ENCODE results near the gene TOR1B.
"Not testable (repeated sequence)": the region's sequence is repeated elsewhere in the genome, so short reads cannot be mapped to it uniquely, and the experiment has no call there.

TOR1B gene

DNA sequence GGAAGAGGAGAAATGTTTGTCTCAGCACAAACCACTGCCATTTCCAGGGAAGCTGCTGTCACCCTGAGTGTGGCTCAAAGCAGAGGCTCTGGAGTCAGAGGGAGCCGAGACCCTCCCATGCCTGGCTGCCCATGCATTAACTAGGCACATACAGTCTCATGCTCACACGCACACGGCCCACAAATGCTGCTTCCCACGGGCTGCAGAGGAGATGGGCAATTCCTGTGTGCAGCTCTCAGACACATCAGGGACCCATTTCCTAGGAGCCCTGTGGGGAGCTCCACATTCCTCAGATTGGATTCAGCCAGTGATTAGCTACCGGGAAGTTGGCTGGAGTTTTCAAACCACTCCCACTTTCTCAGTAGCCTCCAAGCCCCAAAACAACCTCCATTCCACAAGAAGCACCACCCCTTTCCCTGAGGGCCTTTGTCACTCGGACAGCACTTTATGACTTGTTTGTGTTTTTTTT lies 41.0 kb upstream of the TOR1B start:
- H3K4me2 ChIP-seq (ENCODE audit: low read length): no peak overlapping the region
- H3K4me3 ChIP-seq (ENCODE audit: low read length): no peak overlapping the region

DNA sequence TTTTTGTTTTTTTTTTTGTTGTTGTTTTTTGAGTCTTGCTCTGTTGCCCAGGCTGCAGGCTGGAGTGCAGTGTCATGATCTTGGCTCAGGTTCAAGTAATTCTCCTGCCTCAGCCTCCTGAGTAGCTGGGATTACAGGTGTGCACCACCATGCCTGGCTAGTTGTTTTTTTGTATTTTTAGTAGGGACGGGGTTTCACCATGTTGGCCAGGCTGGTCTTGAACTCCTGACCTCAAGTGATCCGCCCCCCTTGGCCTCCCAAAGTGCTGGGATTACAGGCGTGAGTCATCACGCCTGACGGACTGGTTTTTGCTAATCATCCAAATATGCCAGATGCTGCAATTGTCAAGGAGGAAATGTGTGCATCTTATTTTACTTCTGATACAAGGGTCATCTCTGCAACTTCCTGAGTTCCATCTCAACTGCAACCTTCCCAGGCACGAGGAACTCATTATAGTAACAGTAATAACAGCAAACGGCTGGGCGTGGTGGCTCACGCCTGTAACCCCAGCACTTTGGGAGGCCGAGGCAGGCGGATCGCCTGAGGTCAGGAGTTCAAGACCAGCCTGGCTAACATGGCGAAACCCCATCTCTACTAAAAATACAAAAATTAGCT lies 40.5 kb upstream of the TOR1B start:
- not testable (repeated sequence) for H3K27ac ChIP-seq (ENCODE audit: low read length); H3K4me1 ChIP-seq (ENCODE audit: low read length); H3K79me2 ChIP-seq (ENCODE audit: low read length); H2AFZ ChIP-seq (ENCODE audit: low read depth, low read length); H4K20me1 ChIP-seq (ENCODE audit: insufficient read depth, low read length); H3K4me2 ChIP-seq (ENCODE audit: low read length); H3K9me3 ChIP-seq (ENCODE audit: insufficient read depth, low read length); H3K9ac ChIP-seq (ENCODE audit: low read length); H3K36me3 ChIP-seq (replicated peaks; ENCODE audit: low read depth, low read length); H3K4me3 ChIP-seq (ENCODE audit: low read length)
- peaks cover 12% of the 10 kb centered on the region for H3K27me3 ChIP-seq (ENCODE audit: low read depth, low read length)

More for the DNA sequence above, 41.0 kb upstream of the TOR1B start:
- Histone ChIP-seq H4K20me1 (ENCODE audit: insufficient read depth, low read length) (no peaks in the 10 kb centered on the region), H3K9ac (ENCODE audit: low read length) (no peak overlapping the region), H3K36me3 (replicated peaks; ENCODE audit: low read depth, low read length) (no peaks in the 10 kb centered on the region), H3K27ac (ENCODE audit: low read length) (no peak overlapping the region), H2AFZ (ENCODE audit: low read depth, low read length) (peak overlapping the region; percentile 7; the same call in 1 of the 2 replicates), H3K27me3 (ENCODE audit: low read depth, low read length) (peaks cover 12% of the 10 kb centered on the region), H3K9me3 (ENCODE audit: insufficient read depth, low read length) (no peaks in the 10 kb centered on the region), H3K79me2 (ENCODE audit: low read length) (no peaks in the 10 kb centered on the region), H3K4me1 (ENCODE audit: low read length) (0 out of 2 replicates have a peak, but pooled peaks cover 3% of the 10 kb centered on the region)
- TF ChIP-seq, protein P1, sequence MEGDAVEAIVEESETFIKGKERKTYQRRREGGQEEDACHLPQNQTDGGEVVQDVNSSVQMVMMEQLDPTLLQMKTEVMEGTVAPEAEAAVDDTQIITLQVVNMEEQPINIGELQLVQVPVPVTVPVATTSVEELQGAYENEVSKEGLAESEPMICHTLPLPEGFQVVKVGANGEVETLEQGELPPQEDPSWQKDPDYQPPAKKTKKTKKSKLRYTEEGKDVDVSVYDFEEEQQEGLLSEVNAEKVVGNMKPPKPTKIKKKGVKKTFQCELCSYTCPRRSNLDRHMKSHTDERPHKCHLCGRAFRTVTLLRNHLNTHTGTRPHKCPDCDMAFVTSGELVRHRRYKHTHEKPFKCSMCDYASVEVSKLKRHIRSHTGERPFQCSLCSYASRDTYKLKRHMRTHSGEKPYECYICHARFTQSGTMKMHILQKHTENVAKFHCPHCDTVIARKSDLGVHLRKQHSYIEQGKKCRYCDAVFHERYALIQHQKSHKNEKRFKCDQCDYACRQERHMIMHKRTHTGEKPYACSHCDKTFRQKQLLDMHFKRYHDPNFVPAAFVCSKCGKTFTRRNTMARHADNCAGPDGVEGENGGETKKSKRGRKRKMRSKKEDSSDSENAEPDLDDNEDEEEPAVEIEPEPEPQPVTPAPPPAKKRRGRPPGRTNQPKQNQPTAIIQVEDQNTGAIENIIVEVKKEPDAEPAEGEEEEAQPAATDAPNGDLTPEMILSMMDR (IDR thresholded peaks at IDR 0.05; ENCODE audit: low read depth, low read length): no peak
- no peak for TF ChIP-seq EZH2phosphoT487 (IDR thresholded peaks at IDR 0.05; ENCODE audit: low read depth)

DNA sequence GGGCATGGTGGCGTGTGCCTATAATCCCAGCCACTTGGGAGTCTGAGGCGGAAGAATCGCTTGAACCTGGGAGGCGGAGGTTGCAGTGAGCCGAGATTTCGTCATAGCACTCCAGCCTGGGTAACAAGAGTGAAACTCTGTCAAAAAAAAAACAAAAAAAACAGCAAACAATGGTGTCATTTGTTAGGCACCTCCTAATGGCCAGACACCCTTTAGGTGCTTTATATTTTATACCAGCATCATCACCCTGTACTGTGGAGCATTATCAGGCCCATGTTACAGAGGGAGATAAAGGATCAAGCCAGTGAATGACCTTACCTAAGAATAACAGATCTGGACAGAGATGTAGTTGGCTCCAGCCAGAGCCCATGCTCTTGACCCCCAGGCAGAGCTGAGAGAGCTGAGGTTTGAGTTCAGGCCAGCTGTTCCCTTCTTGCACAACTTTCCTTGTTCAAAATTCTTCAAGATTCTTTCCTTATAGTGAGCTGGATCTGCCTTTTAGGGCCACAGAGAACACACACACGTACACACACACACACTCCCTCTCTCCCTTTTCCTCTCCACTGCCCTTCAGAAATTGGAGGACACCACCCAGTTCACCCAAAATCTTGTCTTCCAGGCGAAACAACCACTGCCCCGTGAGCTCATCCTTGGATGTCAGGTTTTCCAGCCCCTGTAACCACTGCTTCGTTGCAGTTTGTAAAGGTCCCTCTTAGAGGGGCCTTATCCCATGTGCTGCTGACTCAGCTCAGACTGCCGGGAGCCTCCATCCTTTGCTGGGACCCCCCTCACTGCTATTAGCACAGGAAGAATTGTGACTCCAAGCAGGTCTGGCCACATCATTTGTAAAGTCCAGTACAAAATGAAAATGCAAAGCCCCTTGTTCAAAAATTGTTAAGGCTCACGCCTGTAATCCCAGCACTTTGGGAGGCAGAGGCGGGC lies 39.7 kb upstream of the TOR1B start:
- no peak overlapping the region for H2AFZ ChIP-seq (ENCODE audit: low read depth, low read length)
- no peak overlapping the region for H3K27ac ChIP-seq (ENCODE audit: low read length)
- TF ChIP-seq, protein P1 (IDR thresholded peaks at IDR 0.05; ENCODE audit: low read depth, low read length): no peak
- no peak for TF ChIP-seq EZH2phosphoT487 (IDR thresholded peaks at IDR 0.05; ENCODE audit: low read depth)

DNA sequence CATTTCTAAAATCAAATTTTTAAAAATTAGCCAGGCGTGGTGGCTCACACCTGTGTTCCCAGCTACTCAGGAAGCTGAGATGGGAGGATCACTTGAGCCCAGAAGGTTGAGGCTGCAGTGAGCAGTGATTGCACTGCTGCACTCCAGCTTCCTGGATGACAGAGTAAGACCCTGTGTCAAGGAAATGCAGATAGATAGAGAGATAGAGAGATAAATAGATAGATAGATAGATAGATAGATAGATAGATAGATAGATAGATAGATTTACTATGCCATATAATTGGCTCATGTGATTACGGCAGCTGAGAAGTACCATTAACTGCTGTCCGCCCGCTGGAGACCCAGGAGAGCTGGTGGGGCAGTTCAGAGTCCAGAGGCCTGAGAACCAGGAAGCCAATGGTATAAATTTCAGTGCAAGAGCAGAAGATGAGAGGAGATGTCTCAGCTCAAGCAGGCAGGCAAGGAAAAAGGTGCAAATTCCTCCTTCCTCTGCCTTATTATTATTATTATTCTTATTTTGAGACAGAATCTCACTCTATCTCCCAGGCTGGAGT lies 37.1 kb upstream of the TOR1B start:
- Histone ChIP-seq H3K4me3 (ENCODE audit: low read length) (no peak overlapping the region), H3K27ac (ENCODE audit: low read length) (no peak overlapping the region), H4K20me1 (ENCODE audit: insufficient read depth, low read length) (no peaks in the 10 kb centered on the region), H3K9ac (ENCODE audit: low read length) (no peak overlapping the region), H3K79me2 (ENCODE audit: low read length) (no peaks in the 10 kb centered on the region), H3K27me3 (ENCODE audit: low read depth, low read length) (peaks cover 12% of the 10 kb centered on the region), H3K4me1 (ENCODE audit: low read length) (no peaks in the 10 kb centered on the region), H3K4me2 (ENCODE audit: low read length) (no peak overlapping the region), H2AFZ (ENCODE audit: low read depth, low read length) (no peak overlapping the region), H3K36me3 (replicated peaks; ENCODE audit: low read depth, low read length) (no peaks in the 10 kb centered on the region), H3K9me3 (ENCODE audit: insufficient read depth, low read length) (no peaks in the 10 kb centered on the region)
- no peak for TF ChIP-seq EZH2phosphoT487 (IDR thresholded peaks at IDR 0.05; ENCODE audit: low read depth)
- TF ChIP-seq, protein P1 (IDR thresholded peaks at IDR 0.05; ENCODE audit: low read depth, low read length): no peak

More for the DNA sequence above, 39.7 kb upstream of the TOR1B start:
- H3K9ac ChIP-seq (ENCODE audit: low read length): no peak overlapping the region
- H3K79me2 ChIP-seq (ENCODE audit: low read length): no peaks in the 10 kb centered on the region
- no peaks in the 10 kb centered on the region for H4K20me1 ChIP-seq (ENCODE audit: insufficient read depth, low read length)
- no peaks in the 10 kb centered on the region for H3K4me1 ChIP-seq (ENCODE audit: low read length)
- no peak overlapping the region for H3K4me3 ChIP-seq (ENCODE audit: low read length)
- H3K36me3 ChIP-seq (replicated peaks; ENCODE audit: low read depth, low read length): no peaks in the 10 kb centered on the region
- no peaks in the 10 kb centered on the region for H3K9me3 ChIP-seq (ENCODE audit: insufficient read depth, low read length)
- H3K27me3 ChIP-seq (ENCODE audit: low read depth, low read length): peaks cover 12% of the 10 kb centered on the region
- H3K4me2 ChIP-seq (ENCODE audit: low read length): no peak overlapping the region
